HG03060 (cell line): ENCODE data around the gene HRH3.

Experiments used
- ATAC-seq: cut with Tn5 transposase; IDR thresholded peaks from one replicate; pipeline ENCODE4 v1.9.1; 2021; ENCODE audit warnings: low read depth, moderate number of reproducible peaks; ENCODE audit not compliant: unreplicated experiment

The HRH3 gene

GRCh38 chr20:62202083-62202395 lies 18.0 kb downstream of the HRH3 start:
- ATAC-seq = no peak

- no peak for ATAC-seq
These were observed 18.6 kb downstream of the HRH3 start for GRCh38 chr20:62201173-62202082.

GRCh38 chr20:62200491-62201172 lies 19.4 kb downstream of the HRH3 start:
- ATAC-seq = no peak

- ATAC-seq = no peak
These were observed 21.1 kb downstream of the HRH3 start for GRCh38 chr20:62198931-62199330.

- no peak for ATAC-seq
These were observed 21.6 kb downstream of the HRH3 start for GRCh38 chr20:62198496-62198895.

- no peak for ATAC-seq
These were observed 22.3 kb downstream of the HRH3 start for GRCh38 chr20:62197801-62198200.

GRCh38 chr20:62197311-62197710 lies 22.8 kb downstream of the HRH3 start:
- ATAC-seq = no peak

- ATAC-seq = no peak
These were observed 23.8 kb downstream of the HRH3 start for GRCh38 chr20:62196286-62196685.

GRCh38 chr20:62195736-62196135 lies 24.3 kb downstream of the HRH3 start:
- no peak for ATAC-seq

- no peak for ATAC-seq
These were observed 25.0 kb downstream of the HRH3 start for GRCh38 chr20:62195075-62195405.

- ATAC-seq = no peak
These were observed 26.7 kb downstream of the HRH3 start for GRCh38 chr20:62193079-62194025.

- no peak for ATAC-seq
These were observed 27.4 kb downstream of the HRH3 start for GRCh38 chr20:62192635-62193034.

- no peak for ATAC-seq
These were observed 28.1 kb downstream of the HRH3 start for GRCh38 chr20:62191781-62192559.

GRCh38 chr20:62190639-62191411 lies 29.3 kb downstream of the HRH3 start:
- no peak for ATAC-seq

- ATAC-seq = no peak
These were observed 32.9 kb downstream of the HRH3 start for GRCh38 chr20:62186887-62187866.

GRCh38 chr20:62186096-62186426 lies 34.0 kb downstream of the HRH3 start:
- ATAC-seq = no peak

GRCh38 chr20:62183426-62184142 lies 36.5 kb downstream of the HRH3 start:
- no peak for ATAC-seq
